GM12891 (cell line): Measurements from ENCODE around the gene INSYN1.

Experiments used
- PAX5 ChIP-seq: IDR thresholded peaks from 2 replicates; pipeline ENCODE4 v1.6.1; 2011; ENCODE audit warnings: low read length, moderate library complexity, mild to moderate bottlenecking; ENCODE audit not compliant: insufficient read depth, severe bottlenecking
- POLR2A ChIP-seq: IDR thresholded peaks from 2 replicates; pipeline ENCODE4 v1.6.1; 2011; ENCODE audit warnings: low read depth, low read length, control low read depth
- POLR2AphosphoS5 ChIP-seq: IDR thresholded peaks from 2 replicates; pipeline ENCODE4 v1.6.1; 2011; ENCODE audit warnings: low read depth, low read length, control low read depth
- POU2F2 ChIP-seq: IDR thresholded peaks from 2 replicates; pipeline ENCODE4 v1.6.1; 2011; ENCODE audit warnings: low read depth, mild to moderate bottlenecking, control low read depth, low read length, moderate library complexity
- TAF1 ChIP-seq: IDR thresholded peaks from 2 replicates; pipeline ENCODE4 v1.6.1; 2011; ENCODE audit warnings: low read depth, low read length, control low read depth

GRCh38 chr15:73757571-73757970 is 4.4 kb upstream of the INSYN1 start:
- TF ChIP-seq POLR2AphosphoS5 (no peak), TAF1 (no peak), POLR2A (no peak), POU2F2 (no peak), PAX5 (no peak)
